Measurements from ENCODE around the gene SSUH2. TPM values are rescaled to one million over a fixed set of nuclear protein-coding genes. Genes with fewer than 3 reads are reported as not detected.

Gene SSUH2
- total and polyA plus RNA-seq, 2 experiments from 2014 or later = 0.73 to 2.3 TPM

DNA sequence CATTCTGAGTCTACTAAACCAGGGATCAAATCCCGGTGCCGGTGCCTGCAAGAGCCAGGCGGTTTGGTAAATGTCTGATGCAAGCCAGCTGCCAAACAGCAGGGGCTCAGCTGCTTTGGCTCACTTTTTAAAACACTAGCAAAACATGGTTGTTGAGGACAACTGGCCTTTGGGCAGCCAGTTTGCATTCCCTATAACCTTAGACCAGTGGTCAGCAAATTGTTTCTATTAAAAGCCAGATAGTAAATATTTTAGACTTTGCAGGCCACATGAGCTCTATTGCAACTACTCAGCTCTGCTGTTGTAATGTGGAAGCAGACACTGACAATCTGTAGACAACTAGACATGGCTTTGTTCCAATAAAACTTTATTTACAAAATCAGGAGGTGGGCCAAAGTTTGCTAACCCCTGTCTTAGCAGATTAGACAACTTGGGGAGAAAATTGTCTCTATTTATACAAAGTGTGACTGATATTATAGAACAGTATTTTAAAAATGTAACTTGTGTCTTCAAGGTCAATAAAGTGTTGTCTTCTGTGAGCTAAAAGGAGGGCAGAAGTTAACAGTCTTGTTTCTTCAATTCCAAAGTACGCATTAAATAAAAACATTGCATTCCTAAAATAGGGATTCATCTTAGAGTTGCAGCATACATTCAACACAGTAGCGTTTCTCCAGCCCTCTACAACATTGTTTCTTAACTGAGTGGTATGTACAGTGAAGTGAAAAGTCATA, 67.6 kb downstream of the SSUH2 start (continued):
- TF ChIP-seq, protein P1, sequence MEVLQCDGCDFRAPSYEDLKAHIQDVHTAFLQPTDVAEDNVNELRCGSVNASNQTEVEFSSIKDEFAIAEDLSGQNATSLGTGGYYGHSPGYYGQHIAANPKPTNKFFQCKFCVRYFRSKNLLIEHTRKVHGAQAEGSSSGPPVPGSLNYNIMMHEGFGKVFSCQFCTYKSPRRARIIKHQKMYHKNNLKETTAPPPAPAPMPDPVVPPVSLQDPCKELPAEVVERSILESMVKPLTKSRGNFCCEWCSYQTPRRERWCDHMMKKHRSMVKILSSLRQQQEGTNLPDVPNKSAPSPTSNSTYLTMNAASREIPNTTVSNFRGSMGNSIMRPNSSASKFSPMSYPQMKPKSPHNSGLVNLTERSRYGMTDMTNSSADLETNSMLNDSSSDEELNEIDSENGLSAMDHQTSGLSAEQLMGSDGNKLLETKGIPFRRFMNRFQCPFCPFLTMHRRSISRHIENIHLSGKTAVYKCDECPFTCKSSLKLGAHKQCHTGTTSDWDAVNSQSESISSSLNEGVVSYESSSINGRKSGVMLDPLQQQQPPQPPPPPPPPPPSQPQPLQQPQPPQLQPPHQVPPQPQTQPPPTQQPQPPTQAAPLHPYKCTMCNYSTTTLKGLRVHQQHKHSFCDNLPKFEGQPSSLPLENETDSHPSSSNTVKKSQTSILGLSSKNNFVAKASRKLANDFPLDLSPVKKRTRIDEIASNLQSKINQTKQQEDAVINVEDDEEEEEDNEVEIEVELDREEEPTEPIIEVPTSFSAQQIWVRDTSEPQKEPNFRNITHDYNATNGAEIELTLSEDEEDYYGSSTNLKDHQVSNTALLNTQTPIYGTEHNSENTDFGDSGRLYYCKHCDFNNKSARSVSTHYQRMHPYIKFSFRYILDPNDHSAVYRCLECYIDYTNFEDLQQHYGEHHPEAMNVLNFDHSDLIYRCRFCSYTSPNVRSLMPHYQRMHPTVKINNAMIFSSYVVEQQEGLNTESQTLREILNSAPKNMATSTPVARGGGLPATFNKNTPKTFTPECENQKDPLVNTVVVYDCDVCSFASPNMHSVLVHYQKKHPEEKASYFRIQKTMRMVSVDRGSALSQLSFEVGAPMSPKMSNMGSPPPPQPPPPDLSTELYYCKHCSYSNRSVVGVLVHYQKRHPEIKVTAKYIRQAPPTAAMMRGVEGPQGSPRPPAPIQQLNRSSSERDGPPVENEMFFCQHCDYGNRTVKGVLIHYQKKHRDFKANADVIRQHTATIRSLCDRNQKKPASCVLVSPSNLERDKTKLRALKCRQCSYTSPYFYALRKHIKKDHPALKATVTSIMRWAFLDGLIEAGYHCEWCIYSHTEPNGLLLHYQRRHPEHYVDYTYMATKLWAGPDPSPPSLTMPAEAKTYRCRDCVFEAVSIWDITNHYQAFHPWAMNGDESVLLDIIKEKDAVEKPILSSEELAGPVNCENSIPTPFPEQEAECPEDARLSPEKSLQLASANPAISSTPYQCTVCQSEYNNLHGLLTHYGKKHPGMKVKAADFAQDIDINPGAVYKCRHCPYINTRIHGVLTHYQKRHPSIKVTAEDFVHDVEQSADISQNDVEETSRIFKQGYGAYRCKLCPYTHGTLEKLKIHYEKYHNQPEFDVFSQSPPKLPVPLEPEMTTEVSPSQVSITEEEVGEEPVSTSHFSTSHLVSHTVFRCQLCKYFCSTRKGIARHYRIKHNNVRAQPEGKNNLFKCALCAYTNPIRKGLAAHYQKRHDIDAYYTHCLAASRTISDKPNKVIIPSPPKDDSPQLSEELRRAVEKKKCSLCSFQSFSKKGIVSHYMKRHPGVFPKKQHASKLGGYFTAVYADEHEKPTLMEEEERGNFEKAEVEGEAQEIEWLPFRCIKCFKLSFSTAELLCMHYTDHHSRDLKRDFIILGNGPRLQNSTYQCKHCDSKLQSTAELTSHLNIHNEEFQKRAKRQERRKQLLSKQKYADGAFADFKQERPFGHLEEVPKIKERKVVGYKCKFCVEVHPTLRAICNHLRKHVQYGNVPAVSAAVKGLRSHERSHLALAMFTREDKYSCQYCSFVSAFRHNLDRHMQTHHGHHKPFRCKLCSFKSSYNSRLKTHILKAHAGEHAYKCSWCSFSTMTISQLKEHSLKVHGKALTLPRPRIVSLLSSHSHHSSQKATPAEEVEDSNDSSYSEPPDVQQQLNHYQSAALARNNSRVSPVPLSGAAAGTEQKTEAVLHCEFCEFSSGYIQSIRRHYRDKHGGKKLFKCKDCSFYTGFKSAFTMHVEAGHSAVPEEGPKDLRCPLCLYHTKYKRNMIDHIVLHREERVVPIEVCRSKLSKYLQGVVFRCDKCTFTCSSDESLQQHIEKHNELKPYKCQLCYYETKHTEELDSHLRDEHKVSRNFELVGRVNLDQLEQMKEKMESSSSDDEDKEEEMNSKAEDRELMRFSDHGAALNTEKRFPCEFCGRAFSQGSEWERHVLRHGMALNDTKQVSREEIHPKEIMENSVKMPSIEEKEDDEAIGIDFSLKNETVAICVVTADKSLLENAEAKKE (CRISPR knock-in tag; IDR thresholded peaks at IDR 0.05) = no peak
- TF ChIP-seq, protein P2, sequence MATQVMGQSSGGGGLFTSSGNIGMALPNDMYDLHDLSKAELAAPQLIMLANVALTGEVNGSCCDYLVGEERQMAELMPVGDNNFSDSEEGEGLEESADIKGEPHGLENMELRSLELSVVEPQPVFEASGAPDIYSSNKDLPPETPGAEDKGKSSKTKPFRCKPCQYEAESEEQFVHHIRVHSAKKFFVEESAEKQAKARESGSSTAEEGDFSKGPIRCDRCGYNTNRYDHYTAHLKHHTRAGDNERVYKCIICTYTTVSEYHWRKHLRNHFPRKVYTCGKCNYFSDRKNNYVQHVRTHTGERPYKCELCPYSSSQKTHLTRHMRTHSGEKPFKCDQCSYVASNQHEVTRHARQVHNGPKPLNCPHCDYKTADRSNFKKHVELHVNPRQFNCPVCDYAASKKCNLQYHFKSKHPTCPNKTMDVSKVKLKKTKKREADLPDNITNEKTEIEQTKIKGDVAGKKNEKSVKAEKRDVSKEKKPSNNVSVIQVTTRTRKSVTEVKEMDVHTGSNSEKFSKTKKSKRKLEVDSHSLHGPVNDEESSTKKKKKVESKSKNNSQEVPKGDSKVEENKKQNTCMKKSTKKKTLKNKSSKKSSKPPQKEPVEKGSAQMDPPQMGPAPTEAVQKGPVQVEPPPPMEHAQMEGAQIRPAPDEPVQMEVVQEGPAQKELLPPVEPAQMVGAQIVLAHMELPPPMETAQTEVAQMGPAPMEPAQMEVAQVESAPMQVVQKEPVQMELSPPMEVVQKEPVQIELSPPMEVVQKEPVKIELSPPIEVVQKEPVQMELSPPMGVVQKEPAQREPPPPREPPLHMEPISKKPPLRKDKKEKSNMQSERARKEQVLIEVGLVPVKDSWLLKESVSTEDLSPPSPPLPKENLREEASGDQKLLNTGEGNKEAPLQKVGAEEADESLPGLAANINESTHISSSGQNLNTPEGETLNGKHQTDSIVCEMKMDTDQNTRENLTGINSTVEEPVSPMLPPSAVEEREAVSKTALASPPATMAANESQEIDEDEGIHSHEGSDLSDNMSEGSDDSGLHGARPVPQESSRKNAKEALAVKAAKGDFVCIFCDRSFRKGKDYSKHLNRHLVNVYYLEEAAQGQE (IDR thresholded peaks at IDR 0.05; ENCODE audit: unreplicated experiment) = no peak

DNA sequence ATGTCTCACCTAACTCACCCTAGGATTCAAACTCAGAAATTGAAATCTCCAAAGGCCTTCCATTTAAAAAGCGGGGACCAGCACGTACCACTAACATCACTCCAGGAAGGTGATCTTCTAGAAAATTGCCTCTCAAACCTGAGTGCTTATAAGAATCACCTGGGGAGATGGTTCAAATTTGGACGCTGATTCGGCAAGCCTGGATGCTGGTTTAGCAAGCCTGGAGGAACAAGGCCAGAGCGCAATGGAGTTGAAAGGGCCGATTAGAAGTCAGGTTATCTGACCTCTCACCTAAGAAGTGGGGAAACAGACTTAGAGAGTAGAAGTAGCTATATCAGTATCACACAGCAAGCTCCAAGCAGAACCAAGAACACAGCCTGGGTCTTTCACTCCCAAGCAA, 68.2 kb downstream of the SSUH2 start:
- Histone ChIP-seq H3K4me1 (ENCODE audit: insufficient read depth) (peaks cover 6% of the 10 kb centered on the region; the same call in 1 of the 2 replicates), H3K4me3 (no peak overlapping the region), H3K4me2 (no peak overlapping the region), H3K27me3 (ENCODE audit: insufficient read depth) (no peaks in the 10 kb centered on the region), H4K20me1 (replicated peaks; ENCODE audit: insufficient read depth) (no peaks in the 10 kb centered on the region), H3K27ac (ENCODE audit: low read depth) (no peak overlapping the region), H3K36me3 (ENCODE audit: insufficient read depth) (no peaks in the 10 kb centered on the region; the same call in 1 of the 2 replicates), H2AFZ (no peak overlapping the region), H3K79me2 (replicated peaks; ENCODE audit: insufficient read depth) (no peaks in the 10 kb centered on the region), H3K9me2 (ENCODE audit: insufficient read depth) (no peaks in the 10 kb centered on the region), H3F3A (replicated peaks; ENCODE audit: low read depth) (no peaks in the 10 kb centered on the region)
- Mint-ChIP-seq H3K27me3 (ENCODE audit: insufficient read depth, low read depth, poor library complexity) (peaks cover 5% of the 10 kb centered on the region), H3K9me3 (no peaks in the 10 kb centered on the region), H3K4me3 (no peak overlapping the region), H3K4me1 (peaks cover 10% of the 10 kb centered on the region; the same call in 2 of the 3 replicates), H3K27ac (no peak overlapping the region), H3K36me3 (ENCODE audit: low read depth) (no peaks in the 10 kb centered on the region)
- DNase-seq (ENCODE audit: low spot score) (no peak), ATAC-seq (no peak)
- TF ChIP-seq POLR2AphosphoS5 (IDR thresholded peaks at IDR 0.05; ENCODE audit: low read depth) = no peak
- no peak for TF ChIP-seq NANOG (IDR thresholded peaks at IDR 0.05; ENCODE audit: borderline replicate concordance)
- TF ChIP-seq, protein P3, sequence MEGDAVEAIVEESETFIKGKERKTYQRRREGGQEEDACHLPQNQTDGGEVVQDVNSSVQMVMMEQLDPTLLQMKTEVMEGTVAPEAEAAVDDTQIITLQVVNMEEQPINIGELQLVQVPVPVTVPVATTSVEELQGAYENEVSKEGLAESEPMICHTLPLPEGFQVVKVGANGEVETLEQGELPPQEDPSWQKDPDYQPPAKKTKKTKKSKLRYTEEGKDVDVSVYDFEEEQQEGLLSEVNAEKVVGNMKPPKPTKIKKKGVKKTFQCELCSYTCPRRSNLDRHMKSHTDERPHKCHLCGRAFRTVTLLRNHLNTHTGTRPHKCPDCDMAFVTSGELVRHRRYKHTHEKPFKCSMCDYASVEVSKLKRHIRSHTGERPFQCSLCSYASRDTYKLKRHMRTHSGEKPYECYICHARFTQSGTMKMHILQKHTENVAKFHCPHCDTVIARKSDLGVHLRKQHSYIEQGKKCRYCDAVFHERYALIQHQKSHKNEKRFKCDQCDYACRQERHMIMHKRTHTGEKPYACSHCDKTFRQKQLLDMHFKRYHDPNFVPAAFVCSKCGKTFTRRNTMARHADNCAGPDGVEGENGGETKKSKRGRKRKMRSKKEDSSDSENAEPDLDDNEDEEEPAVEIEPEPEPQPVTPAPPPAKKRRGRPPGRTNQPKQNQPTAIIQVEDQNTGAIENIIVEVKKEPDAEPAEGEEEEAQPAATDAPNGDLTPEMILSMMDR (conservative IDR thresholded peaks at IDR 0.05; ENCODE audit: low read depth in 2 of 2) = no peak
- TF ChIP-seq, protein P2 (IDR thresholded peaks at IDR 0.05; ENCODE audit: unreplicated experiment) = no peak
- no peak for TF ChIP-seq ZNF331 (CRISPR knock-in tag; IDR thresholded peaks at IDR 0.05; ENCODE audit: low read depth)
- TF ChIP-seq ZNF114 (CRISPR knock-in tag; IDR thresholded peaks at IDR 0.05) = no peak
- no peak for TF ChIP-seq JUNB (IDR thresholded peaks at IDR 0.05; ENCODE audit: unreplicated experiment)
- no peak for TF ChIP-seq STAT1 (IDR thresholded peaks at IDR 0.05; ENCODE audit: unreplicated experiment)
